ENCODE data around the gene FAR1.

FAR1 gene

GRCh38 chr11:13759050-13759449 is 90.6 kb downstream of the FAR1 start:
- no peak for TF ChIP-seq SUZ12 (IDR thresholded peaks at IDR 0.05; ENCODE audit: extremely low read depth, insufficient read depth, insufficient read length)
- TF ChIP-seq YY1 (IDR thresholded peaks at IDR 0.05; ENCODE audit: insufficient read depth, insufficient read length): no peak
- TF ChIP-seq ZNF274 (IDR thresholded peaks at IDR 0.05; ENCODE audit: low read depth, low read length): no peak
- H3K4me3 ChIP-seq (ENCODE audit: insufficient read length, low read depth): no peak overlapping the region
- no peaks in the 10 kb centered on the region for H3K9me3 ChIP-seq (ENCODE audit: insufficient read depth, low read length)
- H3K4me1 ChIP-seq (ENCODE audit: insufficient read depth, insufficient read length): no peaks in the 10 kb centered on the region
- no peaks in the 10 kb centered on the region for H3K36me3 ChIP-seq (ENCODE audit: insufficient read depth, insufficient read length, low read length)
- no peak overlapping the region for H3K9ac ChIP-seq (ENCODE audit: insufficient read length, low read depth)
- no peak for DNase-seq (ENCODE audit: low read depth, low spot score)
- H3K27me3 ChIP-seq (ENCODE audit: insufficient read depth, insufficient read length): no peaks in the 10 kb centered on the region

DNA sequence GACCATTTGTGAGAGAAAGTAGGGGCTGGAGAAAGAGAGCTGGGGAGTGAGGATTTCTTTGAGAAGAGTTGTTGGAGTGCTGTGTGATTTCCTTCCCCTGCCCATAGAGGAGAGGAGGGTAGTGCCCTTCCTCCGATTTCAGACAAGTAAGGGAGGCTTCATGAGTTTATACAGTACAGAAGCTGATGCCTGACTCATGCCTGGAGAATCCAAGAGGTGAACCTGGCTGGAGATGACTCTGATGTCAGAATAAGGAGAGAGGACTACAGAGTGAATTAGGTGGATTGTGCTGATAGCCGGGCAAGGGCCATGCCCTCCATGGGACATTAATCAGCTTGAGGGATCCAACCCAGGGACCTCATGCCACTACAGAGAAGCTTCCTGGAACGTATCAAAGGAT is 91.6 kb downstream of the FAR1 start:
- DNase-seq (ENCODE audit: low read depth, low spot score): no peak

DNA sequence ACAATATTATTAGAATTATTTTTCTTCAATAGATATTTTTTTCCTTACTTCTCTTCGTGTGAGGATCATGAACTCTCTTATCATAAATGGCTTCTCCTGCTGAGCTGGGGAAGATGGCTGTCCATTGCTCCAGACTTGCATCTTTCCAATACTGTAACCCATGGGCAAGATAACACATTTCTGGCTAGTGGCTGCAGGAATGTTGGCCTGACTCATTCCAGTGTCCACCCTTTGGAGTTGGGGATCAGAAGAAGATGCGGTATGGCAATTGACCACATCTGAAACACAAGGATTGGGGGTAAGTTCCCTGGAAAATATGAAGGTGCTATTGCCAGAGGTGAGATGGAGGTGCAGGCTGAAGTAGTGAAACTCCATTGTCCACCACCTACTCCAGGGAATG is 92.8 kb downstream of the FAR1 start:
- Histone ChIP-seq H3K27me3 (ENCODE audit: insufficient read depth, insufficient read length) (no peaks in the 10 kb centered on the region), H3K9ac (ENCODE audit: insufficient read length, low read depth) (no peak overlapping the region), H3K4me1 (ENCODE audit: insufficient read depth, insufficient read length) (no peaks in the 10 kb centered on the region), H3K4me3 (ENCODE audit: insufficient read length, low read depth) (no peak overlapping the region), H3K9me3 (ENCODE audit: insufficient read depth, low read length) (no peaks in the 10 kb centered on the region), H3K36me3 (ENCODE audit: insufficient read depth, insufficient read length, low read length) (no peaks in the 10 kb centered on the region)
- no peak for DNase-seq (ENCODE audit: low read depth, low spot score)
- TF ChIP-seq SUZ12 (IDR thresholded peaks at IDR 0.05; ENCODE audit: extremely low read depth, insufficient read depth, insufficient read length) (no peak), ZNF274 (IDR thresholded peaks at IDR 0.05; ENCODE audit: low read depth, low read length) (no peak), YY1 (IDR thresholded peaks at IDR 0.05; ENCODE audit: insufficient read depth, insufficient read length) (no peak)

More for the DNA sequence above, 91.6 kb downstream of the FAR1 start:
- Histone ChIP-seq H3K27me3 (ENCODE audit: insufficient read depth, insufficient read length) (no peaks in the 10 kb centered on the region), H3K4me3 (ENCODE audit: insufficient read length, low read depth) (no peak overlapping the region), H3K4me1 (ENCODE audit: insufficient read depth, insufficient read length) (no peaks in the 10 kb centered on the region), H3K9ac (ENCODE audit: insufficient read length, low read depth) (no peak overlapping the region), H3K9me3 (ENCODE audit: insufficient read depth, low read length) (no peaks in the 10 kb centered on the region), H3K36me3 (ENCODE audit: insufficient read depth, insufficient read length, low read length) (no peaks in the 10 kb centered on the region)
- TF ChIP-seq ZNF274 (IDR thresholded peaks at IDR 0.05; ENCODE audit: low read depth, low read length) (no peak), SUZ12 (IDR thresholded peaks at IDR 0.05; ENCODE audit: extremely low read depth, insufficient read depth, insufficient read length) (no peak), YY1 (IDR thresholded peaks at IDR 0.05; ENCODE audit: insufficient read depth, insufficient read length) (no peak)

GRCh38 chr11:13761716-13762115 is 93.2 kb downstream of the FAR1 start:
- no peaks in the 10 kb centered on the region for H3K9me3 ChIP-seq (ENCODE audit: insufficient read depth, low read length)
- H3K36me3 ChIP-seq (ENCODE audit: insufficient read depth, insufficient read length, low read length): no peaks in the 10 kb centered on the region
- H3K4me3 ChIP-seq (ENCODE audit: insufficient read length, low read depth): no peak overlapping the region
- H3K27me3 ChIP-seq (ENCODE audit: insufficient read depth, insufficient read length): no peaks in the 10 kb centered on the region
- TF ChIP-seq SUZ12 (IDR thresholded peaks at IDR 0.05; ENCODE audit: extremely low read depth, insufficient read depth, insufficient read length) (no peak), YY1 (IDR thresholded peaks at IDR 0.05; ENCODE audit: insufficient read depth, insufficient read length) (no peak), ZNF274 (IDR thresholded peaks at IDR 0.05; ENCODE audit: low read depth, low read length) (no peak)
- no peak overlapping the region for H3K9ac ChIP-seq (ENCODE audit: insufficient read length, low read depth)
- no peaks in the 10 kb centered on the region for H3K4me1 ChIP-seq (ENCODE audit: insufficient read depth, insufficient read length)
- DNase-seq (ENCODE audit: low read depth, low spot score): no peak

DNA sequence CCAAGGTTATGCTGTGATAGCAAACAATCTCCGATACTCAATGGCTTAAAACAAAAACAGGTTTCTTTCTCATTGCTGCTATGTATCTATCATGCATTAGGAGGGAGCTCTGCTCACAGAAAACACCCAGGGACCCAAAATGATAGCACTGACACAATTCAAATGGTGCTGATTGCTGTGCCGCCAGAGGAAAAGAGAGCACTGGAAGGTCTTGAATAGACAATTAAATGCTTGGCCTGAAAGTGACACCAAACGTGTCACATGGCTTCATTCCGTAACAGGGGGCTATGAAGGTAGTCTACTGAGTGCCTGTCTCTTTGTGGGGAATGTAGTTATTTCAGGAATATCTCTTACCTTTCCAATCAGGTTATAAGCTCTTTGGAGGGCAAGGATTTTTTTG is 94.2 kb downstream of the FAR1 start:
- H3K4me3 ChIP-seq (ENCODE audit: insufficient read length, low read depth): no peak overlapping the region
- H3K36me3 ChIP-seq (ENCODE audit: insufficient read depth, insufficient read length, low read length): no peaks in the 10 kb centered on the region
- H3K9me3 ChIP-seq (ENCODE audit: insufficient read depth, low read length): 0 out of 2 replicates have a peak, but pooled peaks cover under 1% of the 10 kb centered on the region
- H3K27me3 ChIP-seq (ENCODE audit: insufficient read depth, insufficient read length): no peaks in the 10 kb centered on the region
- TF ChIP-seq SUZ12 (IDR thresholded peaks at IDR 0.05; ENCODE audit: extremely low read depth, insufficient read depth, insufficient read length) (no peak), ZNF274 (IDR thresholded peaks at IDR 0.05; ENCODE audit: low read depth, low read length) (no peak), YY1 (IDR thresholded peaks at IDR 0.05; ENCODE audit: insufficient read depth, insufficient read length) (no peak)
- no peaks in the 10 kb centered on the region for H3K4me1 ChIP-seq (ENCODE audit: insufficient read depth, insufficient read length)
- no peak for DNase-seq (ENCODE audit: low read depth, low spot score)
- H3K9ac ChIP-seq (ENCODE audit: insufficient read length, low read depth): no peak overlapping the region

GRCh38 chr11:13763341-13763740 is 94.9 kb downstream of the FAR1 start:
- no peaks in the 10 kb centered on the region for H3K4me1 ChIP-seq (ENCODE audit: insufficient read depth, insufficient read length)
- H3K27me3 ChIP-seq (ENCODE audit: insufficient read depth, insufficient read length): no peaks in the 10 kb centered on the region
- TF ChIP-seq YY1 (IDR thresholded peaks at IDR 0.05; ENCODE audit: insufficient read depth, insufficient read length) (no peak), SUZ12 (IDR thresholded peaks at IDR 0.05; ENCODE audit: extremely low read depth, insufficient read depth, insufficient read length) (no peak), ZNF274 (IDR thresholded peaks at IDR 0.05; ENCODE audit: low read depth, low read length) (no peak)
- H3K9me3 ChIP-seq (ENCODE audit: insufficient read depth, low read length): peaks cover 6% of the 10 kb centered on the region; the same call in 1 of the 2 replicates
- H3K9ac ChIP-seq (ENCODE audit: insufficient read length, low read depth): no peak overlapping the region
- no peak overlapping the region for H3K4me3 ChIP-seq (ENCODE audit: insufficient read length, low read depth)
- DNase-seq (ENCODE audit: low read depth, low spot score): no peak
- H3K36me3 ChIP-seq (ENCODE audit: insufficient read depth, insufficient read length, low read length): no peaks in the 10 kb centered on the region

- Histone ChIP-seq H3K27me3 (ENCODE audit: insufficient read depth, insufficient read length) (no peaks in the 10 kb centered on the region), H3K9ac (ENCODE audit: insufficient read length, low read depth) (no peak overlapping the region), H3K4me1 (ENCODE audit: insufficient read depth, insufficient read length) (no peaks in the 10 kb centered on the region), H3K9me3 (ENCODE audit: insufficient read depth, low read length) (peaks cover 9% of the 10 kb centered on the region; the same call in 1 of the 2 replicates), H3K4me3 (ENCODE audit: insufficient read length, low read depth) (no peak overlapping the region), H3K36me3 (ENCODE audit: insufficient read depth, insufficient read length, low read length) (no peaks in the 10 kb centered on the region)
- no peak for TF ChIP-seq SUZ12 (IDR thresholded peaks at IDR 0.05; ENCODE audit: extremely low read depth, insufficient read depth, insufficient read length)
- TF ChIP-seq YY1 (IDR thresholded peaks at IDR 0.05; ENCODE audit: insufficient read depth, insufficient read length): no peak
- no peak for TF ChIP-seq ZNF274 (IDR thresholded peaks at IDR 0.05; ENCODE audit: low read depth, low read length)
- no peak for DNase-seq (ENCODE audit: low read depth, low spot score)
These were observed 97.4 kb downstream of the FAR1 start for GRCh38 chr11:13765886-13766285.

All from NT2/D1 (cell line).